NB4 (cell line): Measurements from ENCODE around the gene GFY.
A peak's percentile ranks its signal among the peaks of the same experiment; 100 is the strongest.

Experiments
- DNase-seq: peaks from one replicate; pipeline ENCODE4 v3.0.0; 2010; ENCODE audit warnings: low read depth
- H3K4me3 ChIP-seq: one replicate; pipeline ENCODE4 v1.5.1; 2011; ENCODE audit warnings: mild to moderate bottlenecking, low read depth, low read length, moderate library complexity
- MYC ChIP-seq: IDR thresholded peaks from 2 replicates; pipeline ENCODE4 v1.6.1; 2011; ENCODE audit warnings: low read depth, low read length
- POLR2A ChIP-seq: IDR thresholded peaks from 2 replicates; pipeline ENCODE4 v1.6.1; 2011; ENCODE audit warnings: mild to moderate bottlenecking; ENCODE audit not compliant: insufficient read length; ENCODE audit errors: extremely low read depth
- TF ChIP-seq, protein P1 (sequence below): IDR thresholded peaks from 2 replicates; pipeline ENCODE4 v1.6.1; 2011; ENCODE audit warnings: low read depth, low read length
- TF ChIP-seq, protein P2 (sequence below): IDR thresholded peaks from one replicate; pipeline ENCODE4 v1.5.1; 2012; ENCODE audit warnings: low read depth, low read length

GFY gene

GRCh38 chr19:49419173-49419572 lies 6.0 kb upstream of the GFY start:
- TF ChIP-seq MYC (no peak), POLR2A (no peak)
- TF ChIP-seq, protein P1, sequence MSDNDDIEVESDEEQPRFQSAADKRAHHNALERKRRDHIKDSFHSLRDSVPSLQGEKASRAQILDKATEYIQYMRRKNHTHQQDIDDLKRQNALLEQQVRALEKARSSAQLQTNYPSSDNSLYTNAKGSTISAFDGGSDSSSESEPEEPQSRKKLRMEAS = no peak
- TF ChIP-seq, protein P2, sequence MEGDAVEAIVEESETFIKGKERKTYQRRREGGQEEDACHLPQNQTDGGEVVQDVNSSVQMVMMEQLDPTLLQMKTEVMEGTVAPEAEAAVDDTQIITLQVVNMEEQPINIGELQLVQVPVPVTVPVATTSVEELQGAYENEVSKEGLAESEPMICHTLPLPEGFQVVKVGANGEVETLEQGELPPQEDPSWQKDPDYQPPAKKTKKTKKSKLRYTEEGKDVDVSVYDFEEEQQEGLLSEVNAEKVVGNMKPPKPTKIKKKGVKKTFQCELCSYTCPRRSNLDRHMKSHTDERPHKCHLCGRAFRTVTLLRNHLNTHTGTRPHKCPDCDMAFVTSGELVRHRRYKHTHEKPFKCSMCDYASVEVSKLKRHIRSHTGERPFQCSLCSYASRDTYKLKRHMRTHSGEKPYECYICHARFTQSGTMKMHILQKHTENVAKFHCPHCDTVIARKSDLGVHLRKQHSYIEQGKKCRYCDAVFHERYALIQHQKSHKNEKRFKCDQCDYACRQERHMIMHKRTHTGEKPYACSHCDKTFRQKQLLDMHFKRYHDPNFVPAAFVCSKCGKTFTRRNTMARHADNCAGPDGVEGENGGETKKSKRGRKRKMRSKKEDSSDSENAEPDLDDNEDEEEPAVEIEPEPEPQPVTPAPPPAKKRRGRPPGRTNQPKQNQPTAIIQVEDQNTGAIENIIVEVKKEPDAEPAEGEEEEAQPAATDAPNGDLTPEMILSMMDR = no peak
- H3K4me3 ChIP-seq = no peak overlapping the region
- DNase-seq = no peak

GRCh38 chr19:49420227-49420626 lies 5.0 kb upstream of the GFY start:
- H3K4me3 ChIP-seq = no peak overlapping the region
- DNase-seq = no peak
- no peak for TF ChIP-seq MYC

DNA sequence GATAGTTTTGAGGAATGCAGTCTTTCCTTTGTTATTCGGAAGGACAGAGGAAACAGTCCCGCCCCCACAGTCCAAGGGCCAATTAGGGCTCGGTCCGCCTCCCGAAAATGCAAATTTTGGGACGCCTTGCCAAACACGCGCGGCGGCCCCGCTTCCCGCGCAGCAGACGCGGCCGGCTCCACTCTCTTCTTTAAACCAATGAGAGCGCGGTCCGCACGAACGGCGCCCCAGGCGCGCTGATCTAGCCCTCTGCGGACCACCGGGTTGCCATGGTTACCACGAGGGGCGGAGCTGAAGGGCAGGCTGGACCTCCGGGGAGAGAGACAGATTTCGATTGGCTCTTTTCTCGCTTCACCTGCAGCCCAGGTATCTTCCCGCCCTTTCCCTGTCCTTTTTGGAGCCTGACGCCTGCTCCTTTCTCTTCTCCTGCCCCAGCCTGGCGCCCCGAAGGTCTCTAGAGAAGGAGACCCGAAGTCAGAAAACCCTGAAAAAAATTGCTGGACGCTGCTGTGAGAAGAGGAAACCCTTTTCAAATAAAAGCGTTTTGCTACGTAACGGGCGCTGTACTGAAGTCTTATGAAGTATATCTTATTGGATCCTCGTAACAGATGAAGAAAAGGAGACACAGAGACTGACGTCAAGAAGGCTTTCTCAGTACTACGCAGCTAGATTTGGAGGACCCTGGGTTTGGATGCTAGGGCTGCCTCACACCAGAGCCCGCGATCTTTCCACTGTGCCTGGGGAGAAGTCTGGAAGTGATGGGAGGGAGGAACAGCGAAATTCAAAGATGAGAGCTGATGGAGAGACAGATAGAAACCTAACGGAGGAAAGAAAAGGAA lies 3.9 kb upstream of the GFY start:
- H3K4me3 ChIP-seq = no peak overlapping the region
- DNase-seq = peak; percentile 79
- TF ChIP-seq, protein P1 = no peak
- TF ChIP-seq POLR2A (no peak), MYC (no peak)
- TF ChIP-seq, protein P2 = no peak

DNA sequence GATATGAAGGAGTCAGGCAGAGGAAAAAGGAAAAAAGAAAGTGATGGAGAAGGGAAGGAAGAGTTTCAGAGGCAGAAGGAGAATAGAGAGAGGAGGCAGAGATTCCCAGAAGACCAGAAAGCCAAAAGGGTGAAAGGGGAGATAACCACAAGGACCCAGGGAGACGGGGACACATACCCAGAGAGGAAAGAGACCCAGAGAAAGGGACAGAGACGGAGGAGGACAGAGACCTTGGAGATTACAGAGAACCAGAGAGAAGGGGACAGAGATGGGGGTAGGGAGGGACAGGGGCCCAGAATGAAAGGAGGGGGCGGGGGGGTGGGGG lies 3.3 kb upstream of the GFY start:
- DNase-seq = no peak
- no peak overlapping the region for H3K4me3 ChIP-seq
- TF ChIP-seq, protein P1 = no peak
- TF ChIP-seq, protein P2 = no peak
- TF ChIP-seq MYC (no peak), POLR2A (no peak)

DNA sequence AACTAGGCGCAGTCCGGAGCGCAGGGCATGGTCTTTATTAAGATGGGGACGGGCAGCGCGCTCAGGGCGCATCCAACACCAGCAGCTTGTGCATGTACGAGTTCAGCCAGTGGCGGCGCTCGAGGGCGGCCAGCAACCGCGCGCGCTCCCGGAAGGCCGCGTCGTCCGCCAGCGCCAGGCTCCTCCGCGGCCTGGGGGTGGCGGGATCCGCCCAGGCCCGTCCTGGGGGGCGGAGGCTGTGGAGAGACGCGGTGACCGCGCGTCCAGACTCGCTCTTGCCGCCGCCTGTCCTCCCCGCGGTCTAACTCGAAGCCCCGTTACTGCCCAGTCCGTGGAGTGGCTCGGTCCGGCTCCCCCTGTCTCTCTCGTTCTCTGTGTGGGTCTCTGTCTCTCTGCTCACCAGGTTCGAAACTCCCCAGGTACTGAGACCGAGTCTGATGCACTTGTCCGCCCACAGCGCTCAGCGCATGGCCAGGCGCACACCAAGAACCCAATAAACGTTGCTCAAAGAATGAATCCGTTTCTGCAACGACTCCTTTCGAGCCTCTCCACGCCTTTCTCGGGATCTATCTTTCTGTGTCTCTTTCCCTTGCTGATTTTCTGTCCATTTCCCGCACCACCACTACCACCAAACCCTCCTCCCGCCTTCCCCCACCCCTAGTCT lies 2.6 kb upstream of the GFY start:
- peak; percentile 80 for DNase-seq
- no peak for TF ChIP-seq POLR2A
- TF ChIP-seq, protein P2 = peak; percentile 53
- H3K4me3 ChIP-seq = no peak overlapping the region

DNA sequence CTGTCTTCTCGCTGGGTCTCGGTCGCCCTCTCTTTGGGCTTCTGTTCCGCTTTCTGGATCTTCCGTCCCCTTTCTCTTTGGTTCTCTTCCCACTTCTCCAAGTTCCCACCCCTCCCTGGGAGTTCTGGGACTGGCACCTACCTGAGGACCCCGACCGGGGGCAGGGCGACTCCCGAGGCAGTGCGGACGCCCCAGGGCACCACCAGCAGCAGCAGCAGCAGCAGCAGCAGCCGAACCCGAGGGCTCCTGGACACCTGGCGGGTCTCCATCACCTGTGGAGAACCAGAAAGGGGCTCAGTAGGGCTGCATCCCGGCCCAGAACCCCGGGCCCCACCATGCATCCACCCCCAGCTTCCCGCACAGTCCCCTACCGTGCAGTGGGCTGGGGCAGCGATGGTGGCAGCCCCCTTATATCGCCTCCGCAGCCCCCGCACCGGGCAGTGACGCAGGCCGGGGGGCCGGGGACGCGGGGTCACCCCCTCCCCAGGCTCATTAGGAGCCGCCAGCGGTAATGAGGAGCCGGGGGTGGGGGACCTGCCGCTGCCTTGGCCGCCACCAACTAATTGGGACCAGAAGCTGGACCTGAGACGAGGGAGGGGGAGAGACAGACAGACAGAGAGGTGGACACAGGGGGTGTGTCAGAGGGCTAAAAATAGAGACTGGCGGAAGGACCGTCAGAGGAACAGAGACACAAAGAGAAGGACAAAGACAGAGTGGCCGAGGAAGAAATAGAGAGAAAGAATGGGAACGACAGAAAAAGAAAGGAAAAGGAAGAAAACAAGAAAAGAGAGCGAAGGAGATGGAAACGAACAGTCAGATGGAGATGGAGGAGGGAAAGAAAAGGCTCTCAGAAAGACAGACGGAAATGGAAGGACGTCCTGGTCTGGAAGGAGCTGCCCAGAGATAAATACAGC lies 1.9 kb upstream of the GFY start, which contains the start of gene PTH2:
Gene PTH2 (minus strand): TSS at position 371 of the 914 bp plus-strand sequence. CDS start 102 bp downstream, at position 269.
- DNase-seq = no peak
- TF ChIP-seq, protein P1 = no peak
- TF ChIP-seq MYC (no peak), POLR2A (no peak)
- TF ChIP-seq, protein P2 = no peak
- no peak within 1 kb of the TSS for H3K4me3 ChIP-seq
